Cardiac muscle cell (in vitro differentiated cells and primary cell): ENCODE measurements around the gene BTBD7. TPM values are rescaled to one million over a fixed set of nuclear protein-coding genes. Genes with fewer than 3 reads are reported as not detected.
"Not testable (repeated sequence)": the region's sequence is repeated elsewhere in the genome, so short reads cannot be mapped to it uniquely, and the experiment has no call there.

Source experiments
- DNase-seq, 2 donors: peaks; one replicate each; pipeline versions ENCODE4 v3.0.0 to v3.0.0-alpha.2; 2010 to 2017; ENCODE audit warnings: low read depth in 1 of 2, low spot score in 1 of 2
- H3K27ac ChIP-seq: fragments of 200-600 bp; sonication (generic); 2 replicates; pipeline ENCODE4 v1.5.1; 2016
- H3K27me3 ChIP-seq: fragments of 200-600 bp; sonication (generic); 2 replicates; pipeline ENCODE4 v1.6.0; 2016; ENCODE audit warnings: control low read depth
- H3K36me3 ChIP-seq: fragments of 200-600 bp; sonication (generic); 2 replicates; pipeline ENCODE4 v1.5.1; 2016; ENCODE audit warnings: control low read depth
- H3K4me1 ChIP-seq: fragments of 200-600 bp; sonication (generic); 2 replicates; pipeline ENCODE4 v1.8.1; 2017; ENCODE audit warnings: low read depth, mild to moderate bottlenecking, mixed run types
- H3K4me3 ChIP-seq: fragments of 200-600 bp; sonication (generic); 2 replicates; pipeline ENCODE4 v1.5.1; 2016; ENCODE audit warnings: mild to moderate bottlenecking
- H3K9me3 ChIP-seq: fragments of 200-600 bp; sonication (generic); 2 replicates; pipeline ENCODE4 v1.5.1; 2017; ENCODE audit warnings: low read depth, mild to moderate bottlenecking, control low read depth
- polyA plus RNA-seq: library from polyadenylated mRNA; unstranded; fragments of >200 nt; fragmentation: Nextera tagmentation; extraction: Ambion mirVana; gene quantifications from 2 replicates; pipeline ENCODE4 v1.2.1, GENCODE V29; 2016
- total RNA-seq: library from RNA; depleted of rRNA; stranded (reverse); fragments of >200 nt; gene quantifications from 2 replicates; pipeline ENCODE4 v1.2.3, GENCODE V29; 2016
- TF ChIP-seq, protein P1 (sequence below): IDR thresholded peaks from 2 replicates; pipeline ENCODE4 v1.5.1; 2012; ENCODE audit warnings: low read depth, mild to moderate bottlenecking, low read length

Gene BTBD7
- total and polyA plus RNA-seq, 2 experiments from 2014 or later: 19.4 to 21.7 TPM

DNA sequence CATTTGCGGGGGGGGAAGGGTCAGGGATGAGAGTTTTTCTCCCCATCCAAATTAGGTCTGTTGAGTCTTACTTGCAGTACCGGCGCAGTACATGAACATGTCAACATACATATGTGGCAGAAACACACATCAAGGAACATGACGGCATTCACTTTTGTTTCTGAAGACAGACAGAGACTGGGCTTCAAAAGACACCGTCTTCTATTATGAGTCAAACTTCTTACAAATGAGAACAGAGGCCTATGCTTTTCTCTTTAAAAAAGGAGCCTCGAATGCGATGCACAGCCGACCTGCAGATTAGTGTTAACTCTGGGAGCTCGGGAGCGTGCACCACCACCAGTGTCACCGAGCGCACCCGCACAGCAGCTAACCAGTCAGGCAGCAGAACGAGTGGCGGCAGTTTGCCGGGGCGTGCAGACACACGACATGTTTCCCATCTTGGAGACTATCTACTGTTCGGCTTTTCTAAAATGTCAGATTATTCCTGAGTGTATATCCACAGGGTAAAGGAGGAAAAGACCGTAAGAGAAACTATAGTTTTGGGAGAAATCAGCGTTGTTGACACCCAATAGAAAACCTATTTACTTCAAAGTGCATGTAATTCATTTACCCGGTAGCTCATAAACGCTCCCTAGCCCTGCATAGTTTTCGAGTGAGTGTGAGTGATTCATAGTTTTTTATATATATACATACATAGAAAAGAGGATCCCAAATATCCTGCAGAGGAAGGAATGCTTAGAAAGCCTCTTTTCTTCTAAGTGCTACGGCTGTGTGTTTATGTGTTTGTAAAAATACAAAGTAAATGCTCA, 92.8 kb downstream of the BTBD7 start:
- peak in 1 of 2 donors; percentile 39 for DNase-seq
- no peak overlapping the region for H3K27ac ChIP-seq
- H3K4me3 ChIP-seq: no peak overlapping the region
- TF ChIP-seq, protein P1, sequence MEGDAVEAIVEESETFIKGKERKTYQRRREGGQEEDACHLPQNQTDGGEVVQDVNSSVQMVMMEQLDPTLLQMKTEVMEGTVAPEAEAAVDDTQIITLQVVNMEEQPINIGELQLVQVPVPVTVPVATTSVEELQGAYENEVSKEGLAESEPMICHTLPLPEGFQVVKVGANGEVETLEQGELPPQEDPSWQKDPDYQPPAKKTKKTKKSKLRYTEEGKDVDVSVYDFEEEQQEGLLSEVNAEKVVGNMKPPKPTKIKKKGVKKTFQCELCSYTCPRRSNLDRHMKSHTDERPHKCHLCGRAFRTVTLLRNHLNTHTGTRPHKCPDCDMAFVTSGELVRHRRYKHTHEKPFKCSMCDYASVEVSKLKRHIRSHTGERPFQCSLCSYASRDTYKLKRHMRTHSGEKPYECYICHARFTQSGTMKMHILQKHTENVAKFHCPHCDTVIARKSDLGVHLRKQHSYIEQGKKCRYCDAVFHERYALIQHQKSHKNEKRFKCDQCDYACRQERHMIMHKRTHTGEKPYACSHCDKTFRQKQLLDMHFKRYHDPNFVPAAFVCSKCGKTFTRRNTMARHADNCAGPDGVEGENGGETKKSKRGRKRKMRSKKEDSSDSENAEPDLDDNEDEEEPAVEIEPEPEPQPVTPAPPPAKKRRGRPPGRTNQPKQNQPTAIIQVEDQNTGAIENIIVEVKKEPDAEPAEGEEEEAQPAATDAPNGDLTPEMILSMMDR: no peak
- no peaks in the 10 kb centered on the region for H3K9me3 ChIP-seq
- peaks cover 25% of the 10 kb centered on the region for H3K36me3 ChIP-seq
- H3K4me1 ChIP-seq: no peaks in the 10 kb centered on the region
- no peaks in the 10 kb centered on the region for H3K27me3 ChIP-seq

DNA sequence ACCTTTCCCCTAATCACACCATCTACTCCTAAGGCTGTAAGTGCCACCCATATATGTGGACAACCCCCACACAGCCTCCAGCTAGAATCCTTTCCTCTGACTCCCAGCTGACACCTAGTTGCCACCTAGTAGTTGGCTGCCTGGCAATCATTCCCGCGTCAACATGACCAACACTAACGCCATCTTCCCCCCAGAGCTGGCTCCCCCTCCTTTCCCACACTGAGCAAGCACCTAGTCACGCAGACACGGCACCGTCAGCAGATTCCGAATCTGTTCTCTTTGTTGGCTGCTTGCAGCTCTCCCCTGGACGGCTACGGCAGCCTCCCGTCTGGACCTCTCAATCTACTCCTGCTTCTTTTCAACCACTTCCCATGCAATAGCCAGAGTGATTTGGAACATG, 98.0 kb downstream of the BTBD7 start:
- H3K4me1 ChIP-seq: no peaks in the 10 kb centered on the region
- no peak overlapping the region for H3K27ac ChIP-seq
- peak in 1 of 2 donors; percentile 52 for DNase-seq

DNA sequence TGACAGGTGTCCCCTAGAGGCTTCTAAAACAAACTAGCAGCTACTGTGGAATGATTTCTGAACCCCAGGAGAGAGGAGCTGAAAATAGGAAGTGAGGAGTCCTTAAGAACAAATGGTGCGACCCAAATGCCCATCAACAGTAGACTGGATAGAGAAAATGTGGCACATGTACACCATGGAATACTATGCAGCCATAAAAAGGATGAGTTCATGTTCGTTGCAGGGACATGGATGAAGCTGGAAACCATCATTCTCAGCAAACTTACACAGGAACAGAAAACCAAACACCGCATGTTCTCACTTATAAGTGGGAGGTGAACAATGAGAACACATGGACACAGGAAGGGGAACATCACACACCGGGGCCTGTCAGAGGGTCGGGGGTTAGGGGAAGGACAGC, 99.8 kb downstream of the BTBD7 start:
- H3K36me3 ChIP-seq, H3K27me3 ChIP-seq, H3K27ac ChIP-seq, H3K4me1 ChIP-seq, DNase-seq, H3K9me3 ChIP-seq, H3K4me3 ChIP-seq: not testable (repeated sequence)

More for the DNA sequence above, 98.0 kb downstream of the BTBD7 start:
- TF ChIP-seq, protein P1: no peak
- Histone ChIP-seq H3K9me3 (no peaks in the 10 kb centered on the region), H3K36me3 (no peaks in the 10 kb centered on the region), H3K4me3 (no peak overlapping the region), H3K27me3 (no peaks in the 10 kb centered on the region)

DNA sequence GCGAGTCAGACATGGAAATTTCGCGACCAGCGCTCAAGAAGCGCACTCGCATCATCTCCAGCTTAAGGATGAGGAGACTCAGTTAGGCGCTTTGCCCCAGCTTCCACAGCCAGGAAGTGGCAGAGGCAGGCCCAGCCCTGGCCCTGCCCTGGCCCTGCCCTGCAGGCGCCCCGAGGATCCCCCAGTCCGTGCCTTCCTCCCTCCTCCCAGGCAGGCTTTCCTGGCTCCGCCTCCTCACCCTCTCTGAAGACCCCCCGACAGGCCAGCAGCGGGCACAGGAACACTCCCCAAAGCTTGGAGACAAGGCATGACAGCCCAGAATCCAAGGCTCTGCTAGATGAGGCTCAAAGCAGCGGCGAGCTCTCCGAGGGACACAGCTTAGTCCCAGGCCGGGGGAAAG, 100.7 kb downstream of the BTBD7 start:
- no peak overlapping the region for H3K27ac ChIP-seq
- TF ChIP-seq, protein P1: no peak
- DNase-seq: no peak

DNA sequence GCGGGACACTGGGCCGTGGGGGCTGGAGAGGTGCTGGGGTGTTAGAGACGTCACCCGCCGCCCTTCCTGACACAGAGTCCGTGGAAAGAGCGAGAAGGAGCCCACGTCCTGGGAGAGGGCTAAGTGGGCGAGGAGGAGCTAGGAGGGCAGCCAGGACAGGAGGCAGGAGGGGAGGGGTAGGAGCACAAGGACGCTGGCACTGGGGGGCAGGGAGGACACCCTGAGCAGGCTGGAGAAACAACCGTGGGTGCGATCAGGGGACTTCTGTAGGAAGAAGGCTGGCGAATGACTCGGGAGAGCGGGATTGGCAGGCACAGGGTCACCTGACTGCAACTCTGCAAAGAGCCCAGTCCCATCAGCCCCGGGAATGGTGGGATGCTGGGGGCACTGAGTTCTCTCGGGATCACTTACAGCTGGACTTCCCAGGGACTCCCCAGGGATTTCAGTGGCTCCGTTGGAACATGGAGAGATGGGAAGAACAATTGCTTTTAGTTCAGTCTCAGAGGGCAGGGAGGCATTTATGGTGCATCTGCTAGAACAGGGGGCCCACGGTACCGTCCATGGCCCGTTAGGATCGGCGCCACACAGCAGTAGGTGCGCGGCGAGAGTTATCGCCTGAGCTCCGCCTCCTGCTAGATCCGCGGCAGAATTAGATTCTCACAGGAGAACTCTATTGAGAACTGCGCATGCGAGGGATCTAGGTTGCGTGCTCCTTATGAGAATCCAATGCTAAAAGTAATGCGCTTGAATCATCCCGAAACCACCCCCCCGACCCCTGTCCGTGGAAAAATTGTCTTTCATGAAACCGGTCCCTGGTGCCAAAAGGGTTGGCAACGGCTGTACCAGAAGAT, 101.5 kb downstream of the BTBD7 start:
- Histone ChIP-seq H3K36me3 (peaks cover 15% of the 10 kb centered on the region), H3K27me3 (no peaks in the 10 kb centered on the region), H3K9me3 (no peaks in the 10 kb centered on the region), H3K4me1 (no peaks in the 10 kb centered on the region), H3K27ac (no peak overlapping the region), H3K4me3 (no peak overlapping the region)
- TF ChIP-seq, protein P1: no peak
- DNase-seq: peak in 1 of 2 donors; percentile 59

More for the DNA sequence above, 100.7 kb downstream of the BTBD7 start:
- H3K36me3 ChIP-seq: peaks cover 12% of the 10 kb centered on the region
- no peak overlapping the region for H3K4me3 ChIP-seq
- no peaks in the 10 kb centered on the region for H3K4me1 ChIP-seq
- no peaks in the 10 kb centered on the region for H3K27me3 ChIP-seq
- no peaks in the 10 kb centered on the region for H3K9me3 ChIP-seq
